GM20000 (cell line): Measurements from ENCODE around the gene PPP6R3.

Experiments
- DNase-seq: peaks from one replicate; pipeline ENCODE4 v3.0.0; 2012; ENCODE audit warnings: low spot score
- TF ChIP-seq, protein P1 (sequence below): IDR thresholded peaks from 2 replicates; pipeline ENCODE4 v1.5.1; 2012; ENCODE audit warnings: mild to moderate bottlenecking, control low read depth; ENCODE audit errors: extremely low read depth, missing control alignments

Gene PPP6R3

GRCh38 chr11:68459886-68460740 lies 439 bp upstream of the PPP6R3 start:
- TF ChIP-seq, protein P1, sequence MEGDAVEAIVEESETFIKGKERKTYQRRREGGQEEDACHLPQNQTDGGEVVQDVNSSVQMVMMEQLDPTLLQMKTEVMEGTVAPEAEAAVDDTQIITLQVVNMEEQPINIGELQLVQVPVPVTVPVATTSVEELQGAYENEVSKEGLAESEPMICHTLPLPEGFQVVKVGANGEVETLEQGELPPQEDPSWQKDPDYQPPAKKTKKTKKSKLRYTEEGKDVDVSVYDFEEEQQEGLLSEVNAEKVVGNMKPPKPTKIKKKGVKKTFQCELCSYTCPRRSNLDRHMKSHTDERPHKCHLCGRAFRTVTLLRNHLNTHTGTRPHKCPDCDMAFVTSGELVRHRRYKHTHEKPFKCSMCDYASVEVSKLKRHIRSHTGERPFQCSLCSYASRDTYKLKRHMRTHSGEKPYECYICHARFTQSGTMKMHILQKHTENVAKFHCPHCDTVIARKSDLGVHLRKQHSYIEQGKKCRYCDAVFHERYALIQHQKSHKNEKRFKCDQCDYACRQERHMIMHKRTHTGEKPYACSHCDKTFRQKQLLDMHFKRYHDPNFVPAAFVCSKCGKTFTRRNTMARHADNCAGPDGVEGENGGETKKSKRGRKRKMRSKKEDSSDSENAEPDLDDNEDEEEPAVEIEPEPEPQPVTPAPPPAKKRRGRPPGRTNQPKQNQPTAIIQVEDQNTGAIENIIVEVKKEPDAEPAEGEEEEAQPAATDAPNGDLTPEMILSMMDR, result no peak
- DNase-seq, result peak; percentile 99

DNA sequence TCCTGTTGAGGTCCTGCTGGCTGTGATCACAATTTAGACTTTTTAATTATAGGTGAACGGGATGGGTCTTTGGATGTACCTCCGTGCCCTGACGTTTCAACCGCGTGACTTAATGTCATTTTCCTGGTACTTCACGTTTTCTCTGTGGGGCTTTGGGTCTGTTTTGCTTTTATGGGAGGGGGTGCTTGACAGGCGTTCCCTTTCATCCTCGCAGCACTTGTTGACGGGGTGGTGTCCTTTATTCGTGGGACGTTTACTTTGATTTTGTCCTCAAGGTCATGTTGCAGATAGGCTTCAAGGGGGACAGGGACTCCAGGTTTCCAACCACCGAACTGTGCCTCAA lies 994 bp downstream of the PPP6R3 start:
- DNase-seq, result no peak
- TF ChIP-seq, protein P1, result no peak

DNA sequence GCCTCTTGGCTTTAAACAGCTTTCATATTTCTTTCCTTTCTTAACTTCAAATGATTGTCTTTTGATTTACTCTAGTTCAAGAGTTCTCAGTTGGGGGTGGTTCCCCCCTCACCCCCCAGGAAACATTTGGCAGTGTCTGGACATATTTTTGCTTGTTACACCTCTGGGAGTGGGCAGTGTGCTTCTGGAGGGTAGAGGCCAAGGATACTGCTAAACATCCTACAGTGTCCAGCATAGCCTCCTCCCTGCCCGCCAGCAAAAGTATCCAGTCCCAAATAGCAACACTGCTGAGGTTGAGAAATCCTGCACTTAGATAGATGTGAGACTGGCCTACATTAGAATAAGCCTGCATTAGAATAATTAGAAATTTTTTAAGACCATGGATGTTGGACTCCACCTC lies 3.2 kb downstream of the PPP6R3 start:
- TF ChIP-seq, protein P1, result no peak
- no peak for DNase-seq

DNA sequence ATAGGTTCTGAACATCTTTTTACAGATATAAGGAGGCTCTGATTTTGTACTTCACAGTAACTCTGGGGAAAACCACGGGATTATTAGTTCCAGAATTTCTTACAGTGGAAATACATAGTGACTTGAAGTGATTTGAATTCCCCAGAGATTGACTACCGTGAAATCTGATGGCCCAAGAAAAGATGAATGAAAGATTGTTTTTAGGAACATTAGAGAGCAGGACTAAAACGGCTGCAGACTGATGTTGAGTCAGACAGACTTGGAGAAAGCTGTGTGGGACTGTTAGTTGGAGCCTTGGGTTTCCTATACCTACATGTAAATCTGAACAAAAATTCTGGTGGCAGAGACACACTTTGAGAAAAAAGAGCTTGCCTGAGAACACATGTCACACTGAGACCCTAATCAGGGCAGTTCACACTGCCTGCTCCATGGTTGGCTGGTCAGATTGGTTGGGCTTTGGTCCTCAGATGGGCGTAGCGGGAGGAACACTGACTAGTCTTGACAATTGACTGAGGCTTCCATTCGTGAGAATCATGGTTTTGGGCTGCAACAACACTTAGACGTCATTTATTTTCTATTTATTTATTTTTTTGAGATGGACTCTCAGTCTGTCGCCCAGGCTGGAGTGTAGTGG lies 6.8 kb downstream of the PPP6R3 start:
- no peak for DNase-seq
- TF ChIP-seq, protein P1, result no peak

- peak; percentile 61 for DNase-seq
- TF ChIP-seq, protein P1, result no peak
Measured at GRCh38 chr11:68468217-68468828, 7.8 kb downstream of the PPP6R3 start.

DNA sequence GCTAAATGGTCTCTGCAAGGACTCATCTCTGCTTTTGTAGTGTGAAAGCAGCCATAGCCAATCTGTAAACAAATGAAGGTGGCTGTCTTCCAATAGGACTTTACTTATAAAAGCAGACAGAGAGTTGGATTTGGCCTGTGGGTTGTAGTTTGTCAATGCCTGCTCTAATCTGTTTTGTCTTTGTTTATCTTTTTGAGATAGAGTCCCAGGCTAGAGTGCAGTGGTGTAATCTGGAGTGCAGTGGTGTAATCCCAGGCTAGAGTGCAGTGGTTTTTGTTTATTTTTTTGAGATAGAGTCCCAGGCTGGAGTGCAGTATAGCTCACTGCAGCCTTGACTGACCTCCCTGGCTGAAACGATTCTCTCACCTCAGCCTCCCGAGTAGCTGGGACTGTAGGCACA lies 8.6 kb downstream of the PPP6R3 start:
- DNase-seq, result no peak
- TF ChIP-seq, protein P1, result no peak

DNA sequence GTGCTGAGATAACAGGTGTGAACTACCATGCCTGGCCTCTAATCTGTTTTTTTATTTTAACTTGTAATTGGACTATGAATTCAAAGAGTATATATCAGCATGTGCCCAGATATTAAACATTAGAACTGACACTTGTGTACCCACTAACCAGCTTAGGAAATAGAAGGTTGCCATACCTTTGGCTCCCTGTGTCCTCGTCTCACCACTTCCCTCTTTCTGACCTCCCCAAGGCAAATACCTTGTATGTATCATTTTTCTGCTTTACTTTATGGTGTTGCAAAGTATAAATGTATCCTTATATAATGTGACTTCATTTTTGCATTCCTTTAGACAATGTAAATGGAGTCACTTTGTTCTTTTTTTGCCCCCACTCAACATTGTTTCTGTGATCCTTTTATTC lies 9.1 kb downstream of the PPP6R3 start:
- TF ChIP-seq, protein P1, result no peak

More for the DNA sequence above, 9.1 kb downstream of the PPP6R3 start:
- DNase-seq, result no peak
